GM12878 (cell line): ENCODE measurements around the gene RRP36. TPM values are rescaled to one million over a fixed set of nuclear protein-coding genes. Genes with fewer than 3 reads are reported as not detected.

Experiments
- BCLAF1 ChIP-seq: fragments of 450-650 bp; IDR thresholded peaks from 2 replicates; pipeline ENCODE4 v1.6.1; 2017; ENCODE audit warnings: antibody characterized with exemption, mild to moderate bottlenecking, moderate library complexity
- CREB1 ChIP-seq: IDR thresholded peaks from 2 replicates; pipeline ENCODE4 v1.6.1; 2012; ENCODE audit warnings: low read depth, mild to moderate bottlenecking, inconsistent platforms
- GABPA ChIP-seq: IDR thresholded peaks from 2 replicates; pipeline ENCODE4 v1.6.1; 2014; ENCODE audit warnings: antibody characterized with exemption, low read depth, mild to moderate bottlenecking, inconsistent platforms
- HCFC1 ChIP-seq: fragments of 150-350 bp; IDR thresholded peaks from 2 replicates; pipeline ENCODE4 v1.6.1; 2014; ENCODE audit warnings: low read length
- HDAC6 ChIP-seq: fragments of 200-600 bp; sonication (generic); IDR thresholded peaks from one replicate; pipeline ENCODE4 v1.8.0; 2017; ENCODE audit warnings: antibody characterized with exemption; ENCODE audit not compliant: unreplicated experiment
- IRF4 ChIP-seq: IDR thresholded peaks from 2 replicates; pipeline ENCODE4 v1.6.1; 2011; ENCODE audit warnings: low read depth, low read length
- MYC ChIP-seq: IDR thresholded peaks from 2 replicates; pipeline ENCODE4 v1.6.1; 2011; ENCODE audit warnings: mild to moderate bottlenecking, low read length, moderate library complexity, inconsistent platforms; ENCODE audit not compliant: insufficient read depth, insufficient replicate concordance, insufficient read length, severe bottlenecking
- NR2C2 ChIP-seq: IDR thresholded peaks from 2 replicates; pipeline ENCODE4 v1.6.1; 2011; ENCODE audit warnings: borderline replicate concordance, low read depth; ENCODE audit not compliant: control insufficient read depth, insufficient read length
- POU2F2 ChIP-seq: IDR thresholded peaks from 3 replicates; pipeline ENCODE4 v1.6.1; 2011; ENCODE audit warnings: low read depth, mild to moderate bottlenecking, low read length, borderline replicate concordance
- PRDM15 ChIP-seq: fragments of 450-650 bp; formaldehyde crosslinking; IDR thresholded peaks from 2 replicates; pipeline ENCODE4 v1.4.0; 2020; ENCODE audit warnings: mild to moderate bottlenecking, moderate library complexity
- SMAD5 ChIP-seq: IDR thresholded peaks from 2 replicates; pipeline ENCODE4 v1.6.1; 2016; ENCODE audit warnings: antibody characterized with exemption, low read depth
- STAT3 ChIP-seq: IDR thresholded peaks from 2 replicates; pipeline ENCODE4 v1.6.1; 2011; ENCODE audit warnings: low read depth, low read length, improper control_type of control experiment
- TAF1 ChIP-seq: IDR thresholded peaks from 2 replicates; pipeline ENCODE4 v1.6.1; 2011; ENCODE audit warnings: mild to moderate bottlenecking, low read depth, low read length, borderline replicate concordance
- TBL1XR1 ChIP-seq: IDR thresholded peaks from 2 replicates; pipeline ENCODE4 v1.6.1; 2012; ENCODE audit warnings: low read depth, low read length, improper control_type of control experiment
- ZNF207 ChIP-seq: fragments of 450-650 bp; IDR thresholded peaks from 2 replicates; pipeline ENCODE4 v1.6.1; 2014; ENCODE audit warnings: antibody characterized with exemption, mild to moderate bottlenecking, borderline replicate concordance
- ZNF24 ChIP-seq: fragments of 450-650 bp; IDR thresholded peaks from 2 replicates; pipeline ENCODE4 v1.6.1; 2017; ENCODE audit warnings: antibody characterized with exemption, mild to moderate bottlenecking
- ZNF384 ChIP-seq: IDR thresholded peaks from 2 replicates; pipeline ENCODE4 v1.6.1; 2012; ENCODE audit warnings: low read depth, mild to moderate bottlenecking, low read length, improper control_type of control experiment, borderline replicate concordance
- ZNF622 ChIP-seq: fragments of 450-650 bp; IDR thresholded peaks from 2 replicates; pipeline ENCODE4 v1.6.1; 2017; ENCODE audit warnings: mild to moderate bottlenecking, inconsistent platforms
- ZNF687 ChIP-seq: fragments of 450-650 bp; IDR thresholded peaks from 2 replicates; pipeline ENCODE4 v1.6.1; 2017; ENCODE audit warnings: mild to moderate bottlenecking, moderate library complexity
- polyA plus RNA-seq, 11 experiments: library from polyadenylated mRNA; depleted of rRNA in 4 of 11; unstranded in 6 of 11; stranded (reverse) in 5 of 11; fragments of >200 nt; fragmentation: Nextera tagmentation in 4 of 11; fragmentation: Illumina TruSeq in 1 of 11; extraction: Ambion mirVana in 4 of 11; extraction: Trizol in 1 of 11; gene quantifications; 1 replicate in 1 of 11; 2 replicates in 10 of 11; pipeline versions ENCODE4 v1.2.1 to v1.2.3, GENCODE V29; 2011 to 2016; ENCODE audit warnings: inconsistent platforms in 2 of 11, missing spikeins in 2 of 11, low read depth in 1 of 11
- total RNA-seq, 4 experiments: library from RNA; depleted of rRNA in 3 of 4; stranded (reverse); fragments of >200 nt in 3 of 4; fragmentation: Illumina TruSeq in 1 of 4; extraction: Trizol in 1 of 4; gene quantifications; 2 replicates each; pipeline versions ENCODE4 v1.2.1 to v1.2.3, GENCODE V29; 2013 to 2021

RRP36 gene
- total and polyA plus RNA-seq, 10 of the 15 experiments (the other 5 are each of a cell fraction or from before 2014, with no cell fraction given), result 17.6 to 101 (median 69.7) TPM

DNA sequence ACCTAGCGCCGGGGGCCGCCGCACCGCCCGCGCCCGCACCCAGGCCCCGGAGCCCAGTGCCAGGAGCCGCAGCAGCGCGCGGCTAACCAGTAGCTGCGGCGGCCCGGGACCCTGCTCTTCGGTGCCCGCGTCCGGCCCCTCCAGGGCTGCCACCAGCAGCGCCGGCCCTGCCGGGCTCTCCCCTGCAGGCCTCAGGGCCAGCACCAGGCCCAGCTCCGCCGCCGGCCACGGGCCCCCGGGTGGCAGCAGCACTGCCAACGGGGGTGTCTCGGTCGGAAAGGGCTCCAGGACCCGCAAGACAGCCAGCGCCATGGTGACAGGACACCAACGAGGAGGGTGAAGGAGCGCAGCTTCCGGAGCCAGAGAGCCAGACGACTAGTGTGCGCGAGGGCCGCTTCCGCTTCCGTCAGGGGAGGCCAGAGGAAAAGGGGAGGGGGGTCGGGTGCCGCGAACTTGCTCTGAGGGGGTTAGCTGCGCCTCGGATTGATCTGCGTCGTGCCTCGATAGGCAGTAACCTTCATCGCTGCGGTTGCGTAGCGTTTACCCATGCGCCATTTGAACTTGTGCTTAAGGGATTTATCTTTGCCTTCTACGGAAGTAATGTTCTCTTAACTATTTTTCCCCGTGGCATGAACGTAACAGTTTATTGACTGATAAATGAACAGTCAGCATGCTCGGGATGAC, 42.4 kb upstream of the RRP36 start, which contains the start of gene PEX6 (continued):
- TF ChIP-seq IRF4 (peak; percentile 47; the same call in 1 of the 2 replicates), ZNF384 (no peak), NR2C2 (no peak), MYC (no peak), ZNF687 (peak; percentile 82), HDAC6 (no peak), TAF1 (peak; percentile 87), TBL1XR1 (no peak), GABPA (peak; percentile 90), ZNF24 (no peak), CREB1 (peak; percentile 54; the same call in 1 of the 2 replicates), PRDM15 (CRISPR knock-in tag) (no peak), POU2F2 (peak; percentile 57; the same call in 1 of the 3 replicates), ZNF622 (no peak), BCLAF1 (no peak), HCFC1 (peak; percentile 50; the same call in 1 of the 2 replicates), STAT3 (no peak), ZNF207 (no peak; the same call in 1 of the 2 replicates), SMAD5 (peak; percentile 80)
